HEK293 (cell line): Measurements from ENCODE around the gene INO80E.

Source experiments
- BCL11A ChIP-seq: fragments of 450-650 bp; formaldehyde crosslinking; IDR thresholded peaks from 2 replicates; pipeline ENCODE4 v1.5.1; 2016; ENCODE audit warnings: low read depth, missing biosample characterization, missing genetic modification characterization
- BCL6B ChIP-seq: fragments of 450-650 bp; formaldehyde crosslinking; IDR thresholded peaks from 2 replicates; pipeline ENCODE4 v1.5.1; 2017; ENCODE audit warnings: missing biosample characterization, missing genetic modification characterization
- KLF1 ChIP-seq: fragments of 450-650 bp; formaldehyde crosslinking; IDR thresholded peaks from 2 replicates; pipeline ENCODE4 v1.5.1; 2016; ENCODE audit warnings: missing biosample characterization, missing genetic modification characterization
- KLF8 ChIP-seq: fragments of 450-650 bp; formaldehyde crosslinking; IDR thresholded peaks from 2 replicates; pipeline ENCODE4 v1.5.1; 2016; ENCODE audit warnings: missing biosample characterization, missing genetic modification characterization
- KLF9 ChIP-seq: fragments of 450-650 bp; formaldehyde crosslinking; IDR thresholded peaks from 2 replicates; pipeline ENCODE4 v1.5.1; 2016; ENCODE audit warnings: missing biosample characterization, missing genetic modification characterization, low read depth
- MEIS1 ChIP-seq: sonication (generic); formaldehyde crosslinking; IDR thresholded peaks from 2 replicates; pipeline ENCODE4 v1.8.1; 2022; ENCODE audit warnings: missing genetic modification reagents, mild to moderate bottlenecking, borderline replicate concordance
- MYNN ChIP-seq: fragments of 450-650 bp; formaldehyde crosslinking; IDR thresholded peaks from 2 replicates; pipeline ENCODE4 v1.5.1; 2016; ENCODE audit warnings: missing biosample characterization, missing genetic modification characterization, borderline replicate concordance
- SP3 ChIP-seq: fragments of 450-650 bp; formaldehyde crosslinking; IDR thresholded peaks from 2 replicates; pipeline ENCODE4 v1.5.1; 2016; ENCODE audit warnings: missing biosample characterization, missing genetic modification characterization
- ZBTB48 ChIP-seq: fragments of 450-650 bp; formaldehyde crosslinking; IDR thresholded peaks from 2 replicates; pipeline ENCODE4 v1.5.1; 2016; ENCODE audit warnings: missing biosample characterization, missing genetic modification characterization
- ZFP37 ChIP-seq: fragments of 450-650 bp; formaldehyde crosslinking; IDR thresholded peaks from 2 replicates; pipeline ENCODE4 v1.5.1; 2016; ENCODE audit warnings: missing biosample characterization, missing genetic modification characterization
- ZNF157 ChIP-seq: fragments of 450-650 bp; formaldehyde crosslinking; IDR thresholded peaks from 2 replicates; pipeline ENCODE4 v1.5.1; 2016; ENCODE audit warnings: missing biosample characterization, missing genetic modification characterization
- ZNF175 ChIP-seq: fragments of 450-650 bp; formaldehyde crosslinking; IDR thresholded peaks from 2 replicates; pipeline ENCODE4 v1.5.1; 2016; ENCODE audit warnings: missing biosample characterization, missing genetic modification characterization
- ZNF184 ChIP-seq: fragments of 450-650 bp; IDR thresholded peaks from 2 replicates; pipeline ENCODE4 v1.5.1; 2018; ENCODE audit warnings: missing biosample characterization, mild to moderate bottlenecking, missing genetic modification characterization
- ZNF214 ChIP-seq: fragments of 450-650 bp; formaldehyde crosslinking; IDR thresholded peaks from 2 replicates; pipeline ENCODE4 v1.5.1; 2017; ENCODE audit warnings: missing biosample characterization, mild to moderate bottlenecking, missing genetic modification characterization, borderline replicate concordance
- ZNF248 ChIP-seq: fragments of 450-650 bp; formaldehyde crosslinking; IDR thresholded peaks from 2 replicates; pipeline ENCODE4 v1.5.1; 2017; ENCODE audit warnings: missing biosample characterization, missing genetic modification characterization
- ZNF280C ChIP-seq: fragments of 450-650 bp; formaldehyde crosslinking; IDR thresholded peaks from 2 replicates; pipeline ENCODE4 v1.5.1; 2016; ENCODE audit warnings: missing biosample characterization, missing genetic modification characterization
- ZNF292 ChIP-seq: fragments of 450-650 bp; formaldehyde crosslinking; IDR thresholded peaks from 2 replicates; pipeline ENCODE4 v1.5.1; 2016; ENCODE audit warnings: low read depth, missing biosample characterization, missing genetic modification characterization, borderline replicate concordance
- ZNF324 ChIP-seq: fragments of 450-650 bp; formaldehyde crosslinking; IDR thresholded peaks from 2 replicates; pipeline ENCODE4 v1.5.1; 2016; ENCODE audit warnings: missing biosample characterization, missing genetic modification characterization
- ZNF335 ChIP-seq: fragments of 450-650 bp; formaldehyde crosslinking; conservative IDR thresholded peaks from 2 replicates; pipeline ENCODE4 v1.5.1; 2016; ENCODE audit warnings: missing biosample characterization, missing genetic modification characterization
- ZNF354C ChIP-seq: fragments of 450-650 bp; formaldehyde crosslinking; IDR thresholded peaks from 2 replicates; pipeline ENCODE4 v1.5.1; 2016; ENCODE audit warnings: missing biosample characterization, missing genetic modification characterization, low read depth, borderline replicate concordance
- ZNF391 ChIP-seq: fragments of 450-650 bp; formaldehyde crosslinking; IDR thresholded peaks from 2 replicates; pipeline ENCODE4 v1.5.1; 2016; ENCODE audit warnings: low read depth, missing biosample characterization, missing genetic modification characterization, borderline replicate concordance
- ZNF473 ChIP-seq: fragments of 450-650 bp; formaldehyde crosslinking; IDR thresholded peaks from 2 replicates; pipeline ENCODE4 v1.5.1; 2017; ENCODE audit warnings: missing biosample characterization, missing genetic modification characterization
- ZNF610 ChIP-seq: fragments of 450-650 bp; formaldehyde crosslinking; IDR thresholded peaks from 2 replicates; pipeline ENCODE4 v1.5.1; 2016; ENCODE audit warnings: missing biosample characterization, missing genetic modification characterization, borderline replicate concordance
- ZNF623 ChIP-seq: fragments of 450-650 bp; formaldehyde crosslinking; IDR thresholded peaks from 2 replicates; pipeline ENCODE4 v1.5.1; 2016; ENCODE audit warnings: missing biosample characterization, missing genetic modification characterization
- ZNF660 ChIP-seq: fragments of 450-650 bp; IDR thresholded peaks from 2 replicates; pipeline ENCODE4 v1.5.1; 2018; ENCODE audit warnings: missing biosample characterization, mild to moderate bottlenecking, missing genetic modification characterization
- ZNF701 ChIP-seq: fragments of 450-650 bp; formaldehyde crosslinking; IDR thresholded peaks from 2 replicates; pipeline ENCODE4 v1.5.1; 2016; ENCODE audit warnings: missing biosample characterization, missing genetic modification characterization
- ZNF837 ChIP-seq: fragments of 450-650 bp; formaldehyde crosslinking; IDR thresholded peaks from 2 replicates; pipeline ENCODE4 v1.5.1; 2016; ENCODE audit warnings: missing biosample characterization, missing genetic modification characterization
- ZSCAN4 ChIP-seq: fragments of 450-650 bp; formaldehyde crosslinking; IDR thresholded peaks from 2 replicates; pipeline ENCODE4 v1.5.1; 2017; ENCODE audit warnings: missing biosample characterization, missing genetic modification characterization
- TF ChIP-seq, protein P1 (sequence below): fragments of 450-650 bp; formaldehyde crosslinking; IDR thresholded peaks from 2 replicates; pipeline ENCODE4 v1.5.1; 2016; ENCODE audit warnings: missing biosample characterization, missing genetic modification characterization
- TF ChIP-seq, protein P2 (sequence below): fragments of 450-650 bp; formaldehyde crosslinking; IDR thresholded peaks from 2 replicates; pipeline ENCODE4 v1.5.1; 2017; ENCODE audit warnings: missing biosample characterization, missing genetic modification characterization
- TF ChIP-seq, protein P3 (sequence below): fragments of 450-650 bp; formaldehyde crosslinking; IDR thresholded peaks from 2 replicates; pipeline ENCODE4 v1.5.1; 2016; ENCODE audit warnings: missing biosample characterization, missing genetic modification characterization

INO80E gene

GRCh38 chr16:29995324-29995910 is 624 bp upstream of the INO80E start, which contains the start of gene HIRIP3 (continued):
- TF ChIP-seq, protein P1, sequence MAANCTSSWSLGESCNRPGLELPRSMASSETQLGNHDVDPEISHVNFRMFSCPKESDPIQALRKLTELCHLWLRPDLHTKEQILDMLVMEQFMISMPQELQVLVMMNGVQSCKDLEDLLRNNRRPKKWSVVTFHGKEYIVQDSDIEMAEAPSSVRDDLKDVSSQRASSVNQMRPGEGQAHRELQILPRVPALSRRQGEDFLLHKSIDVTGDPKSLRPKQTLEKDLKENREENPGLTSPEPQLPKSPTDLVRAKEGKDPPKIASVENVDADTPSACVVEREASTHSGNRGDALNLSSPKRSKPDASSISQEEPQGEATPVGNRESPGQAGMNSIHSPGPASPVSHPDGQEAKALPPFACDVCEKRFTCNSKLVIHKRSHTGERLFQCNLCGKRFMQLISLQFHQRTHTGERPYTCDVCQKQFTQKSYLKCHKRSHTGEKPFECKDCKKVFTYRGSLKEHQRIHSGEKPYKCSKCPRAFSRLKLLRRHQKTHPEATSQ: peak; percentile 14; the same call in 1 of the 2 replicates
- TF ChIP-seq ZNF473 (tag by site-specific recombination): peak; percentile 78
- TF ChIP-seq ZNF660 (tag by site-specific recombination): no peak
- peak; percentile 75 for TF ChIP-seq KLF9 (tag by site-specific recombination)
- peak; percentile 19; the same call in 1 of the 2 replicates for TF ChIP-seq KLF1 (tag by site-specific recombination)
- TF ChIP-seq ZNF324 (tag by site-specific recombination): no peak
- no peak for TF ChIP-seq ZNF248 (tag by site-specific recombination)
- TF ChIP-seq ZNF214 (tag by site-specific recombination): no peak
- no peak; the same call in none of the 2 replicates for TF ChIP-seq ZNF610 (tag by site-specific recombination)
- peak; percentile 18; the same call in 1 of the 2 replicates for TF ChIP-seq ZFP37 (tag by site-specific recombination)
- peak; percentile 38; the same call in 1 of the 2 replicates for TF ChIP-seq ZNF184 (tag by site-specific recombination)
- 0 out of 2 replicates have a peak, but pooled peaks have one; percentile 33 for TF ChIP-seq ZNF157 (tag by site-specific recombination)
- TF ChIP-seq ZNF292 (tag by site-specific recombination): no peak
- TF ChIP-seq ZNF335 (tag by site-specific recombination): peak; percentile 14
- peak; percentile 98 for TF ChIP-seq ZNF837 (tag by site-specific recombination)
- TF ChIP-seq, protein P2, sequence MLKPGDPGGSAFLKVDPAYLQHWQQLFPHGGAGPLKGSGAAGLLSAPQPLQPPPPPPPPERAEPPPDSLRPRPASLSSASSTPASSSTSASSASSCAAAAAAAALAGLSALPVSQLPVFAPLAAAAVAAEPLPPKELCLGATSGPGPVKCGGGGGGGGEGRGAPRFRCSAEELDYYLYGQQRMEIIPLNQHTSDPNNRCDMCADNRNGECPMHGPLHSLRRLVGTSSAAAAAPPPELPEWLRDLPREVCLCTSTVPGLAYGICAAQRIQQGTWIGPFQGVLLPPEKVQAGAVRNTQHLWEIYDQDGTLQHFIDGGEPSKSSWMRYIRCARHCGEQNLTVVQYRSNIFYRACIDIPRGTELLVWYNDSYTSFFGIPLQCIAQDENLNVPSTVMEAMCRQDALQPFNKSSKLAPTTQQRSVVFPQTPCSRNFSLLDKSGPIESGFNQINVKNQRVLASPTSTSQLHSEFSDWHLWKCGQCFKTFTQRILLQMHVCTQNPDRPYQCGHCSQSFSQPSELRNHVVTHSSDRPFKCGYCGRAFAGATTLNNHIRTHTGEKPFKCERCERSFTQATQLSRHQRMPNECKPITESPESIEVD (tag by site-specific recombination): no peak
- TF ChIP-seq SP3 (tag by site-specific recombination): peak; percentile 79
- peak; percentile 42; the same call in 1 of the 2 replicates for TF ChIP-seq ZNF623 (tag by site-specific recombination)
- TF ChIP-seq ZNF701 (tag by site-specific recombination): peak; percentile 13; the same call in 1 of the 2 replicates
- TF ChIP-seq BCL6B: 0 out of 2 replicates have a peak, but pooled peaks have one; percentile 14
- TF ChIP-seq MEIS1 (CRISPR knock-in tag): no peak
- TF ChIP-seq, protein P3, sequence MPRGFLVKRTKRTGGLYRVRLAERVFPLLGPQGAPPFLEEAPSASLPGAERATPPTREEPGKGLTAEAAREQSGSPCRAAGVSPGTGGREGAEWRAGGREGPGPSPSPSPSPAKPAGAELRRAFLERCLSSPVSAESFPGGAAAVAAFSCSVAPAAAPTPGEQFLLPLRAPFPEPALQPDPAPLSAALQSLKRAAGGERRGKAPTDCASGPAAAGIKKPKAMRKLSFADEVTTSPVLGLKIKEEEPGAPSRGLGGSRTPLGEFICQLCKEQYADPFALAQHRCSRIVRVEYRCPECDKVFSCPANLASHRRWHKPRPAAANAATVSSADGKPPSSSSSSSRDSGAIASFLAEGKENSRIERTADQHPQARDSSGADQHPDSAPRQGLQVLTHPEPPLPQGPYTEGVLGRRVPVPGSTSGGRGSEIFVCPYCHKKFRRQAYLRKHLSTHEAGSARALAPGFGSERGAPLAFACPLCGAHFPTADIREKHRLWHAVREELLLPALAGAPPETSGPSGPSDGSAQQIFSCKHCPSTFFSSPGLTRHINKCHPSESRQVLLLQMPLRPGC: peak; percentile 81
- no peak for TF ChIP-seq BCL11A (tag by site-specific recombination)
- TF ChIP-seq ZNF354C (tag by site-specific recombination): no peak
- no peak for TF ChIP-seq MYNN (tag by site-specific recombination)
- peak; percentile 97 for TF ChIP-seq ZNF391 (tag by site-specific recombination)
- TF ChIP-seq ZNF280C (tag by site-specific recombination): no peak
- peak; percentile 86 for TF ChIP-seq KLF8 (tag by site-specific recombination)
- TF ChIP-seq ZSCAN4 (tag by site-specific recombination): peak; percentile 49; the same call in 1 of the 2 replicates
- TF ChIP-seq ZBTB48 (tag by site-specific recombination): peak; percentile 75
- TF ChIP-seq ZNF175 (tag by site-specific recombination): no peak
